OCI-LY7 (cell line): ENCODE measurements around the gene SLC66A1. TPM values are rescaled to one million over a fixed set of nuclear protein-coding genes. Genes with fewer than 3 reads are reported as not detected.

Experiments used
- BruUV-seq: library from RNA; stranded (reverse); fragments of 400-500 nt; replicated peaks from 2 replicates; lab custom pipeline; 2021; lab: Mats Ljungman, UMichigan
- CTCF ChIA-PET: fragments of 300-600 bp; sonication (Branson Sonifier 250); formaldehyde crosslinking; loops from one replicate; lab custom pipeline; 2022; ENCODE audit warnings: antibody characterized with exemption; ENCODE audit not compliant: unreplicated experiment; lab: Charles Lee
- POLR2A ChIA-PET: fragments of 300-600 bp; sonication (Branson Sonifier 250); formaldehyde crosslinking; loops from one replicate; lab custom pipeline; 2022; ENCODE audit warnings: antibody characterized with exemption; lab: Charles Lee
- DNase-seq: peaks from one replicate; pipeline ENCODE4 v3.0.0-alpha.2; 2015; ENCODE audit warnings: low spot score
- H2AFZ ChIP-seq: fragments of 200-600 bp; sonication (generic), shearing (Covaris generic); 2 replicates; pipeline ENCODE4 v1.6.1; 2014; ENCODE audit warnings: mild to moderate bottlenecking, antibody characterized with exemption, low read length, moderate library complexity
- H3K27ac ChIP-seq: fragments of 200-600 bp; sonication (generic); 2 replicates; pipeline ENCODE4 v1.5.1; 2014; ENCODE audit warnings: mixed run types, low read depth, mild to moderate bottlenecking, moderate library complexity, low read length, inconsistent platforms; ENCODE audit not compliant: poor library complexity, severe bottlenecking
- H3K36me3 ChIP-seq: fragments of 200-600 bp; sonication (generic); 2 replicates; pipeline ENCODE4 v1.6.1; 2014; ENCODE audit warnings: mild to moderate bottlenecking, antibody characterized with exemption, low read length, moderate library complexity, mixed read lengths; ENCODE audit not compliant: insufficient read depth
- H3K4me1 ChIP-seq: fragments of 200-600 bp; sonication (generic); 2 replicates; pipeline ENCODE4 v1.5.1; 2014; ENCODE audit warnings: mild to moderate bottlenecking, low read length; ENCODE audit not compliant: insufficient read depth, poor library complexity, severe bottlenecking
- H3K4me2 ChIP-seq: fragments of 200-600 bp; sonication (generic); 2 replicates; pipeline ENCODE4 v1.6.1; 2014; ENCODE audit warnings: mild to moderate bottlenecking, low read length
- H3K4me3 ChIP-seq: fragments of 200-600 bp; sonication (generic); 2 replicates; pipeline ENCODE4 v1.5.1; 2014; ENCODE audit warnings: mild to moderate bottlenecking, low read depth, low read length; ENCODE audit not compliant: poor library complexity, severe bottlenecking
- H3K79me2 ChIP-seq: fragments of 200-600 bp; sonication (generic); 2 replicates; pipeline ENCODE4 v1.6.1; 2016; ENCODE audit warnings: low read depth, mild to moderate bottlenecking, low read length, moderate library complexity, mixed read lengths; ENCODE audit not compliant: insufficient read depth
- H3K9me2 ChIP-seq: fragments of 200-600 bp; sonication (generic); 2 replicates; pipeline ENCODE4 v1.6.1; 2016; ENCODE audit warnings: mild to moderate bottlenecking, low read length, mixed read lengths; ENCODE audit not compliant: insufficient read depth
- H3K9me3 ChIP-seq: fragments of 200-600 bp; sonication (generic); 2 replicates; pipeline ENCODE4 v1.6.1; 2014; ENCODE audit warnings: mild to moderate bottlenecking, mixed run types, low read length, mixed read lengths
- H4K20me1 ChIP-seq: fragments of 200-600 bp; sonication (generic); 2 replicates; pipeline ENCODE4 v1.6.1; 2014; ENCODE audit warnings: mild to moderate bottlenecking, antibody characterized with exemption, low read length, moderate library complexity, mixed read lengths; ENCODE audit not compliant: insufficient read depth
- CTCF ChIP-seq: fragments of 200-600 bp; sonication (generic); conservative IDR thresholded peaks from 2 replicates; pipeline ENCODE4 v1.5.1; 2014; ENCODE audit warnings: mild to moderate bottlenecking, antibody characterized with exemption, low read length, moderate library complexity, mixed read lengths
- EZH2phosphoT487 ChIP-seq: fragments of 200-600 bp; sonication (generic); IDR thresholded peaks from 2 replicates; pipeline ENCODE4 v1.6.1; 2018; ENCODE audit warnings: low read depth, borderline replicate concordance, mild to moderate bottlenecking, mixed run types, antibody characterized with exemption, low read length, moderate library complexity, mixed read lengths
- intact Hi-C: fragments of 100-400 bp; cut with micrococcal nuclease; formaldehyde crosslinking; loops from one replicate; pipeline ENCODE4 v1.10.0; 2022; ENCODE audit not compliant: unreplicated experiment
- total RNA-seq, 2 experiments: library from RNA; depleted of rRNA in 1 of 2; stranded (reverse); fragments of >200 nt in 1 of 2; shearing (Covaris generic) in 1 of 2; gene quantifications; 2 replicates each; pipeline ENCODE4 v1.2.3, GENCODE V29; 2014 to 2022

SLC66A1 gene
- total RNA-seq, 2 experiments from 2014 or later: 14.9 to 21.0 TPM

- Histone ChIP-seq H3K79me2 (no peaks in the 10 kb centered on the region), H3K27ac (no peak overlapping the region), H3K9me2 (no peaks in the 10 kb centered on the region), H2AFZ (no peak overlapping the region), H4K20me1 (no peaks in the 10 kb centered on the region), H3K9me3 (no peaks in the 10 kb centered on the region), H3K36me3 (no peaks in the 10 kb centered on the region; the same call in 1 of the 2 replicates), H3K4me1 (no peaks in the 10 kb centered on the region), H3K4me3 (no peak overlapping the region), H3K4me2 (no peak overlapping the region)
- no peak for DNase-seq
- CTCF ChIA-PET: no interaction called here
- POLR2A ChIA-PET: no interaction called here
- no TSS peak for BruUV-seq
- intact Hi-C loops: no loop called here
- no peak for TF ChIP-seq CTCF
- TF ChIP-seq EZH2phosphoT487: no peak
These were observed 19.2 kb downstream of the SLC66A1 start for GRCh38 chr1:19331262-19331878.

GRCh38 chr1:19332832-19333231 lies 20.7 kb downstream of the SLC66A1 start:
- no peaks in the 10 kb centered on the region for H3K9me3 ChIP-seq
- intact Hi-C loops: no loop called here

More at GRCh38 chr1:19332832-19333231, 20.7 kb downstream of the SLC66A1 start:
- no peak for TF ChIP-seq EZH2phosphoT487
- TF ChIP-seq CTCF: no peak
- Histone ChIP-seq H3K9me2 (no peaks in the 10 kb centered on the region), H3K79me2 (no peaks in the 10 kb centered on the region), H3K4me3 (no peak overlapping the region), H3K36me3 (no peaks in the 10 kb centered on the region; the same call in 1 of the 2 replicates), H2AFZ (no peak overlapping the region), H3K4me2 (no peak overlapping the region), H3K27ac (no peak overlapping the region), H4K20me1 (no peaks in the 10 kb centered on the region), H3K4me1 (no peaks in the 10 kb centered on the region)
- no peak for DNase-seq
- ChIA-PET POLR2A (no interaction called here), CTCF (no interaction called here)
- no TSS peak for BruUV-seq
